ENCODE measurements around the gene STARD13. TPM values are rescaled to one million over a fixed set of nuclear protein-coding genes. Genes with fewer than 3 reads are reported as not detected.

STARD13 gene
- total and polyA plus RNA-seq, 8 donors: 7.8 to 29.4 (median 16.2) TPM

- no peaks in the 10 kb centered on the region for H3K36me3 ChIP-seq
- peaks cover 3 to 15% (median 14%) of the 10 kb centered on the region in 3 donors for H3K4me1 ChIP-seq
- FAIRE-seq (no peak), DNase-seq (no peak), ATAC-seq (peak in 1 of 4 donors; percentile 24)
- H3K27ac ChIP-seq: peak overlapping the region in 2 of 4 donors; percentile 17 to 29
- no peak for TF ChIP-seq CTCF (IDR thresholded peaks at IDR 0.05)
- intact Hi-C loops (cut with DNase I): no loop called here
- H3K9me3 ChIP-seq: no peaks in the 10 kb centered on the region
- no peak overlapping the region for H3K4me3 ChIP-seq
- H3K27me3 ChIP-seq: no peaks in the 10 kb centered on the region
- WGBS, 2 donors: 75% methylated on average over 4 of the region's 4 CpGs
These were observed 67.5 kb downstream of the STARD13 start for GRCh38 chr13:33218020-33218419.

- intact Hi-C loops (cut with DNase I): no loop called here
- WGBS, 2 donors: 84 to 87% methylated on average over 3 of the region's 3 CpGs
- no peak for TF ChIP-seq CTCF (IDR thresholded peaks at IDR 0.05)
- ATAC-seq: no peak
- H3K36me3 ChIP-seq: no peaks in the 10 kb centered on the region
- H3K4me1 ChIP-seq: peaks cover 9 to 14% (median 11%) of the 10 kb centered on the region in 3 donors
- H3K4me3 ChIP-seq: no peak overlapping the region
- H3K27ac ChIP-seq: peak overlapping the region in 2 of 4 donors; percentile 17 to 29
- no peak for DNase-seq
- no peak for FAIRE-seq
- no peaks in the 10 kb centered on the region for H3K9me3 ChIP-seq
- H3K27me3 ChIP-seq: no peaks in the 10 kb centered on the region
These were observed 68.3 kb downstream of the STARD13 start for GRCh38 chr13:33217256-33217655.

GRCh38 chr13:33213797-33214196 is 71.8 kb downstream of the STARD13 start:
- DNase-seq (no peak), FAIRE-seq (no peak)

GRCh38 chr13:33213024-33213768 is 72.4 kb downstream of the STARD13 start:
- 30 to 32% methylated on average over 6 of the region's 6 CpGs for WGBS, 2 donors

More at GRCh38 chr13:33213797-33214196, 71.8 kb downstream of the STARD13 start:
- H3K36me3 ChIP-seq: no peaks in the 10 kb centered on the region
- peaks cover 9 to 14% (median 11%) of the 10 kb centered on the region in 3 donors for H3K4me1 ChIP-seq
- H3K27me3 ChIP-seq: no peaks in the 10 kb centered on the region
- H3K9me3 ChIP-seq: no peaks in the 10 kb centered on the region
- intact Hi-C loops (cut with DNase I): no loop called here
- WGBS, 2 donors: 69 to 71% methylated on average over 6 of the region's 6 CpGs
- H3K27ac ChIP-seq: peak overlapping the region in 1 of 4 donors; percentile 30
- peak in 3 of 4 donors; percentile 35 to 46 (median 39) for ATAC-seq
- no peak for TF ChIP-seq CTCF (IDR thresholded peaks at IDR 0.05)
- no peak overlapping the region for H3K4me3 ChIP-seq

More at GRCh38 chr13:33213024-33213768, 72.4 kb downstream of the STARD13 start:
- FAIRE-seq (no peak), ATAC-seq (peak; percentile 46 to 84 (median 66)), DNase-seq (no peak)
- Histone ChIP-seq H3K4me1 (peaks cover 11 to 20% (median 14%) of the 10 kb centered on the region in 3 donors), H3K27ac (no peak overlapping the region), H3K36me3 (no peaks in the 10 kb centered on the region), H3K4me3 (no peak overlapping the region), H3K9me3 (no peaks in the 10 kb centered on the region), H3K27me3 (no peaks in the 10 kb centered on the region)
- TF ChIP-seq CTCF (IDR thresholded peaks at IDR 0.05): no peak
- intact Hi-C loops (cut with DNase I): no loop called here
